MM.1S (cell line): ENCODE results near the gene BCL3.

Experiments used
- EZH2 ChIP-seq: fragments of 300-600 bp; sonication (generic); optimal IDR thresholded peaks from 2 replicates; pipeline ENCODE3; 2017; ENCODE audit warnings: low read depth, mild to moderate bottlenecking, antibody characterized with exemption, low read length, mixed read lengths
- EZH2phosphoT487 ChIP-seq: fragments of 300-600 bp; sonication (generic); IDR thresholded peaks from 2 replicates; pipeline ENCODE4 v1.6.1; 2018; ENCODE audit warnings: antibody characterized with exemption, low read length
- TF ChIP-seq, protein P1 (sequence below): fragments of 300-600 bp; sonication (generic); IDR thresholded peaks from 2 replicates; pipeline ENCODE4 v1.5.1; 2016; ENCODE audit warnings: antibody characterized with exemption, low read length, mixed read lengths

DNA sequence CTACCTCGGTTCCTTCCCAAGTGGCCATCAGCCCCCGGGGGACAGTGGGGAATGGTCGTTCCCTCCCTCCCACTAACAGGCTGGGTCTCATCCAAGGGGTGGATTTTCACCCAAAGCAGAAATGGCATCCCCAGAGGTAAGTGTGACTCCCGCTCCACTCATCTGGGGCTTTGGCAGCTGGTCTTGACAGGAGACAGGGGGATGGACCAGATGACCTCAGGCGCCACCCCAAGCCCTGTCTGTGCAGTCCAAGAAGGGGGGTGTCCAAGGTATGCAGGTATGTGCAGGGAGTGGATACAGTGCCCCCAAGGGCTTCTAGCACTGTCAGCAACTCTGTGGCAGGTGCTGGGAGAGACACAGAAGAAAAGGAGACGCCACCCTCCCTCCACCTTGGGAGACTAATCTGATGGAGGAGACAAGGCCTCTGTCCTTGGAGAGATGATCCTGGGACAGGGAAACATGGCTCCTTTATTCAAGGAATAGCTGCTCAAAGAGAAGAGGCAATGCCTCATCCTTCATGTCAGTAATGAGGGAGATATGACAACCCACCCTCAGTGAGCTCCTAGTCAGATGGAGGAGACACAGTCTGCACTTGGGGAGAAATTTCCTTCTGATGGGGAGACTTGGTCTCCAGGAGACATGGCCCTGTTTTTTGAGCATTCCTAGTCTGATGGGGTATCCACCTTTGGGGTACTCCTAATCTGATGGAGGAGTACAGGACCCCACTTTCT is 41.8 kb upstream of the BCL3 start:
- TF ChIP-seq, protein P1, sequence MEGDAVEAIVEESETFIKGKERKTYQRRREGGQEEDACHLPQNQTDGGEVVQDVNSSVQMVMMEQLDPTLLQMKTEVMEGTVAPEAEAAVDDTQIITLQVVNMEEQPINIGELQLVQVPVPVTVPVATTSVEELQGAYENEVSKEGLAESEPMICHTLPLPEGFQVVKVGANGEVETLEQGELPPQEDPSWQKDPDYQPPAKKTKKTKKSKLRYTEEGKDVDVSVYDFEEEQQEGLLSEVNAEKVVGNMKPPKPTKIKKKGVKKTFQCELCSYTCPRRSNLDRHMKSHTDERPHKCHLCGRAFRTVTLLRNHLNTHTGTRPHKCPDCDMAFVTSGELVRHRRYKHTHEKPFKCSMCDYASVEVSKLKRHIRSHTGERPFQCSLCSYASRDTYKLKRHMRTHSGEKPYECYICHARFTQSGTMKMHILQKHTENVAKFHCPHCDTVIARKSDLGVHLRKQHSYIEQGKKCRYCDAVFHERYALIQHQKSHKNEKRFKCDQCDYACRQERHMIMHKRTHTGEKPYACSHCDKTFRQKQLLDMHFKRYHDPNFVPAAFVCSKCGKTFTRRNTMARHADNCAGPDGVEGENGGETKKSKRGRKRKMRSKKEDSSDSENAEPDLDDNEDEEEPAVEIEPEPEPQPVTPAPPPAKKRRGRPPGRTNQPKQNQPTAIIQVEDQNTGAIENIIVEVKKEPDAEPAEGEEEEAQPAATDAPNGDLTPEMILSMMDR = no peak
- TF ChIP-seq EZH2 (no peak), EZH2phosphoT487 (no peak)
